Measurements from ENCODE around the gene TRRAP. TPM values are rescaled to one million over a fixed set of nuclear protein-coding genes. Genes with fewer than 3 reads are reported as not detected.

Gene TRRAP
- total and polyA plus RNA-seq, 2 of the 4 experiments (the other 2 are of a cell fraction) = 12.5 to 18.1 TPM

DNA sequence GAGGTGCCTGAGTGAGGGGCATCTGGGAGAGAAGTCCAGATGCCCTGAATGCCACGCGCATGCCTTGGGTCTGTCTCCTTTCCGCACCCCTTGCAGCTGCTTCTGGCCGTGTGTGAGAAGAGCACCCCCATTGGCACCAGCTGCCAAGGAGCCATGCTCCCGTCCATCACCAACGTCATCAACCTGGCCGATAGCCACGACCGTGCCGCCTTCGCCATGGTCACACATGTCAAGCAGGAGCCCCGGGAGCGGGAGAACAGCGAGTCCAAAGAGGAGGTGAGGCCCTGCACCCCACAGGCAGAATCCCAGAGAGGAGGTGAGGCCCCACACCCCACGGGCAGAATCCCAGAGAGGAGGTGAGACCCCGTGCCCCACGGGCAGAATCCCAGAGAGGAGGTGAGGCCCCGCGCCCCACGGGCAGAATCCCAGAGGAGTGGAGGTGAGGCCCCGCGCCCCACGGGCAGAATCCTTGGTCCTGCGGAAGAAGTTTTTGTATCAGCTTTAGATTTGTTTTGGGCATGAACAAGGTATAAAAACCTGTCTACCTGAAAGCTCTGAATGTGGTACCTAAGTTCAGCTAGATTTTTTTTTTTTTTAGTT lies 91.8 kb downstream of the TRRAP start:
- no TSS peak for BruUV-seq (replicated peaks)
- CTCF ChIA-PET = interaction anchor here (0.6 kb wide), 1 partner anchor 26 kb away, joined by 3 read pairs; no protein-coding TSS in a partner anchor
- no peak overlapping the region for H3K4ac ChIP-seq (ENCODE audit: low read depth, low read length)
- POLR2A ChIA-PET (ENCODE audit: unreplicated experiment) = no interaction called here
- no peak overlapping the region for H3K14ac ChIP-seq (replicated peaks; ENCODE audit: low read depth, low read length)
- intact Hi-C loops (cut with micrococcal nuclease) (no loop called here), in situ Hi-C loops (cut with MboI; ENCODE audit: low sequenced_read_pairs) (no loop called here), dilution Hi-C loops (cut with HindIII; ENCODE audit: low sequenced_read_pairs, unreplicated experiment) (no loop called here)
- no peak overlapping the region for H3K56ac ChIP-seq (ENCODE audit: extremely low read depth, insufficient read depth, low read length)
- no peak overlapping the region for H3K23ac ChIP-seq (ENCODE audit: low read depth, low read length)
- no peaks in the 10 kb centered on the region; the same call in 1 of the 2 replicates for H3K9me1 ChIP-seq (ENCODE audit: insufficient read depth, low read length)
- H2BK15ac ChIP-seq (ENCODE audit: low read depth, low read length) = no peak overlapping the region
- H4K20me1 ChIP-seq (ENCODE audit: insufficient read depth, low read length) = no peaks in the 10 kb centered on the region; the same call in 1 of the 2 replicates
- H2AFZ ChIP-seq (replicated peaks; ENCODE audit: low read length, poor library complexity) = no peak overlapping the region
- H2BK120ac ChIP-seq (ENCODE audit: low read depth, low read length) = no peak overlapping the region
- no peaks in the 10 kb centered on the region for H3K27me3 ChIP-seq (ENCODE audit: control insufficient read depth, insufficient read depth, low read length)
- H4K8ac ChIP-seq (ENCODE audit: low read depth in 2 of 2, low read length in 2 of 2) = no peak overlapping the region
- H2BK5ac ChIP-seq (ENCODE audit: low read depth, low read length, poor library complexity, severe bottlenecking) = no peak overlapping the region
- H3K4me3 ChIP-seq (ENCODE audit: insufficient read depth, low read depth, low read length) = no peak overlapping the region
- no peak overlapping the region for H3K9ac ChIP-seq (ENCODE audit: low read depth, low read length)
- 98% methylated on average over 10 of the region's 24 CpGs; no CpG with 5 or more reads in 1 of the 2 experiments for WGBS, 2 experiments (ENCODE audit: extremely low coverage in 2 of 2, insufficient read length in 1 of 2)
- no peak overlapping the region for H2AK5ac ChIP-seq (ENCODE audit: low read depth, low read length)
- peaks cover 76% of the 10 kb centered on the region for H3K36me3 ChIP-seq (ENCODE audit: control insufficient read depth, insufficient read depth, low read length)
- peaks cover 0 to 2% of the 10 kb centered on the region in 2 experiments; a peak in 1 of 4 replicates for H3K79me1 ChIP-seq (ENCODE audit: low read depth in 1 of 2, low read length in 2 of 2)
- H3K4me2 ChIP-seq (ENCODE audit: low read depth, low read length) = no peak overlapping the region
- TF ChIP-seq FOS (IDR thresholded peaks at IDR 0.05; ENCODE audit: low read depth, low read length) = no peak
- TF ChIP-seq SMC3 (IDR thresholded peaks at IDR 0.05; ENCODE audit: low read depth, low read length) = no peak
- TF ChIP-seq NFE2L2 (IDR thresholded peaks at IDR 0.05; ENCODE audit: low read depth, low read length) = no peak
- no peak for TF ChIP-seq CEBPB (IDR thresholded peaks at IDR 0.05; ENCODE audit: low read depth, low read length)
- TF ChIP-seq, protein P1, sequence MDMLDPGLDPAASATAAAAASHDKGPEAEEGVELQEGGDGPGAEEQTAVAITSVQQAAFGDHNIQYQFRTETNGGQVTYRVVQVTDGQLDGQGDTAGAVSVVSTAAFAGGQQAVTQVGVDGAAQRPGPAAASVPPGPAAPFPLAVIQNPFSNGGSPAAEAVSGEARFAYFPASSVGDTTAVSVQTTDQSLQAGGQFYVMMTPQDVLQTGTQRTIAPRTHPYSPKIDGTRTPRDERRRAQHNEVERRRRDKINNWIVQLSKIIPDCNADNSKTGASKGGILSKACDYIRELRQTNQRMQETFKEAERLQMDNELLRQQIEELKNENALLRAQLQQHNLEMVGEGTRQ (IDR thresholded peaks at IDR 0.05; ENCODE audit: low read depth, low read length) = no peak
- TF ChIP-seq MAFK (IDR thresholded peaks at IDR 0.05; ENCODE audit: low read depth, low read length) = no peak
- TF ChIP-seq, protein P2, sequence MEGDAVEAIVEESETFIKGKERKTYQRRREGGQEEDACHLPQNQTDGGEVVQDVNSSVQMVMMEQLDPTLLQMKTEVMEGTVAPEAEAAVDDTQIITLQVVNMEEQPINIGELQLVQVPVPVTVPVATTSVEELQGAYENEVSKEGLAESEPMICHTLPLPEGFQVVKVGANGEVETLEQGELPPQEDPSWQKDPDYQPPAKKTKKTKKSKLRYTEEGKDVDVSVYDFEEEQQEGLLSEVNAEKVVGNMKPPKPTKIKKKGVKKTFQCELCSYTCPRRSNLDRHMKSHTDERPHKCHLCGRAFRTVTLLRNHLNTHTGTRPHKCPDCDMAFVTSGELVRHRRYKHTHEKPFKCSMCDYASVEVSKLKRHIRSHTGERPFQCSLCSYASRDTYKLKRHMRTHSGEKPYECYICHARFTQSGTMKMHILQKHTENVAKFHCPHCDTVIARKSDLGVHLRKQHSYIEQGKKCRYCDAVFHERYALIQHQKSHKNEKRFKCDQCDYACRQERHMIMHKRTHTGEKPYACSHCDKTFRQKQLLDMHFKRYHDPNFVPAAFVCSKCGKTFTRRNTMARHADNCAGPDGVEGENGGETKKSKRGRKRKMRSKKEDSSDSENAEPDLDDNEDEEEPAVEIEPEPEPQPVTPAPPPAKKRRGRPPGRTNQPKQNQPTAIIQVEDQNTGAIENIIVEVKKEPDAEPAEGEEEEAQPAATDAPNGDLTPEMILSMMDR (conservative IDR thresholded peaks at IDR 0.05; ENCODE audit: low read depth, low read length) = no peak
- TF ChIP-seq, protein P3, sequence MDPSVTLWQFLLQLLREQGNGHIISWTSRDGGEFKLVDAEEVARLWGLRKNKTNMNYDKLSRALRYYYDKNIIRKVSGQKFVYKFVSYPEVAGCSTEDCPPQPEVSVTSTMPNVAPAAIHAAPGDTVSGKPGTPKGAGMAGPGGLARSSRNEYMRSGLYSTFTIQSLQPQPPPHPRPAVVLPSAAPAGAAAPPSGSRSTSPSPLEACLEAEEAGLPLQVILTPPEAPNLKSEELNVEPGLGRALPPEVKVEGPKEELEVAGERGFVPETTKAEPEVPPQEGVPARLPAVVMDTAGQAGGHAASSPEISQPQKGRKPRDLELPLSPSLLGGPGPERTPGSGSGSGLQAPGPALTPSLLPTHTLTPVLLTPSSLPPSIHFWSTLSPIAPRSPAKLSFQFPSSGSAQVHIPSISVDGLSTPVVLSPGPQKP (IDR thresholded peaks at IDR 0.05; ENCODE audit: borderline replicate concordance, low read depth, low read length) = no peak
- no peak for TF ChIP-seq MXI1 (IDR thresholded peaks at IDR 0.05; ENCODE audit: borderline replicate concordance, low read depth, low read length)
- no peaks in the 10 kb centered on the region for H3K4me1 ChIP-seq (ENCODE audit: control insufficient read depth, insufficient read depth, low read length)
- no peak overlapping the region for H2BK20ac ChIP-seq (ENCODE audit: low read depth, low read length)
- H3K9me3 ChIP-seq (ENCODE audit: control insufficient read depth, insufficient read depth, low read length) = no peaks in the 10 kb centered on the region
- H3K18ac ChIP-seq (ENCODE audit: low read depth, low read length) = no peak overlapping the region
- H4K5ac ChIP-seq (ENCODE audit: low read depth, low read length) = no peak overlapping the region
- no peak for DNase-seq
- no peak for ATAC-seq (ENCODE audit: low read depth)
- no peak overlapping the region for H4K91ac ChIP-seq (ENCODE audit: insufficient read depth, low read depth, low read length)
- H3K27ac ChIP-seq (ENCODE audit: insufficient read depth, low read length) = no peak overlapping the region
- H2AK9ac ChIP-seq (replicated peaks; ENCODE audit: low read depth, low read length, poor library complexity) = no peak overlapping the region
